ENCODE data around the gene PAQR6. TPM values are rescaled to one million over a fixed set of nuclear protein-coding genes. Genes with fewer than 3 reads are reported as not detected.

The PAQR6 gene
- total RNA-seq, 6 donors from 2014 or later: 1.3 to 10.5 (median 2.9) TPM

- H3K4me3 ChIP-seq: no peak overlapping the region
- H3K36me3 ChIP-seq: peaks cover 63 to 97% (median 89%) of the 10 kb centered on the region in 4 donors
- no peak for DNase-seq
- H3K9me3 ChIP-seq: no peaks in the 10 kb centered on the region
- H3K4me1 ChIP-seq: no peaks in the 10 kb centered on the region
- no peaks in the 10 kb centered on the region for H3K27me3 ChIP-seq
- TF ChIP-seq CTCF (IDR thresholded peaks at IDR 0.05) (no peak), POLR2AphosphoS5 (IDR thresholded peaks at IDR 0.05) (no peak), POLR2A (IDR thresholded peaks at IDR 0.05) (no peak), EP300 (IDR thresholded peaks at IDR 0.05) (no peak)
- no peak for ATAC-seq (ENCODE audit: low FRiP score in 2 of 2)
- no peak overlapping the region for H3K27ac ChIP-seq
- 91 to 95% methylated on average over 3 of the region's 3 CpGs for WGBS, 2 donors
These were observed 11.9 kb upstream of the PAQR6 start for GRCh38 chr1:156259805-156260204.

- Histone ChIP-seq H3K4me3 (no peak overlapping the region), H3K27ac (no peak overlapping the region), H3K36me3 (peaks cover 59 to 97% (median 87%) of the 10 kb centered on the region in 4 donors), H3K27me3 (no peaks in the 10 kb centered on the region), H3K9me3 (no peaks in the 10 kb centered on the region), H3K4me1 (no peaks in the 10 kb centered on the region)
- DNase-seq (no peak), ATAC-seq (ENCODE audit: low FRiP score in 2 of 2) (no peak)
- no peak for TF ChIP-seq POLR2A (IDR thresholded peaks at IDR 0.05)
- no peak for TF ChIP-seq CTCF (IDR thresholded peaks at IDR 0.05)
- TF ChIP-seq POLR2AphosphoS5 (IDR thresholded peaks at IDR 0.05): no peak
- TF ChIP-seq EP300 (IDR thresholded peaks at IDR 0.05): no peak
- 94 to 98% methylated on average over 7 to 8 of the region's 8 CpGs for WGBS, 2 donors
These were observed 11.0 kb upstream of the PAQR6 start for GRCh38 chr1:156258859-156259258.

- TF ChIP-seq EP300 (IDR thresholded peaks at IDR 0.05) (no peak), CTCF (IDR thresholded peaks at IDR 0.05) (no peak), POLR2AphosphoS5 (IDR thresholded peaks at IDR 0.05) (no peak), POLR2A (IDR thresholded peaks at IDR 0.05) (no peak)
- H3K36me3 ChIP-seq: peaks cover 51 to 97% (median 87%) of the 10 kb centered on the region in 4 donors
- no peaks in the 10 kb centered on the region for H3K9me3 ChIP-seq
- DNase-seq (no peak), ATAC-seq (ENCODE audit: low FRiP score in 2 of 2) (no peak)
- no peaks in the 10 kb centered on the region for H3K4me1 ChIP-seq
- H3K4me3 ChIP-seq: no peak overlapping the region
- WGBS, 2 donors: 75 to 83% methylated on average over 2 of the region's 2 CpGs
- no peaks in the 10 kb centered on the region for H3K27me3 ChIP-seq
- no peak overlapping the region for H3K27ac ChIP-seq
These were observed 9.9 kb upstream of the PAQR6 start for GRCh38 chr1:156257711-156258110.

- TF ChIP-seq POLR2AphosphoS5 (IDR thresholded peaks at IDR 0.05) (no peak), POLR2A (IDR thresholded peaks at IDR 0.05) (no peak), EP300 (IDR thresholded peaks at IDR 0.05) (no peak), CTCF (IDR thresholded peaks at IDR 0.05) (no peak)
- H3K9me3 ChIP-seq: no peaks in the 10 kb centered on the region
- no peak overlapping the region for H3K4me3 ChIP-seq
- no peak overlapping the region for H3K27ac ChIP-seq
- DNase-seq (no peak), ATAC-seq (ENCODE audit: low FRiP score in 2 of 2) (no peak)
- H3K4me1 ChIP-seq: peaks cover 0 to 6% (median 4%) of the 10 kb centered on the region in 4 donors
- peaks cover 51 to 96% (median 85%) of the 10 kb centered on the region in 4 donors for H3K36me3 ChIP-seq
- 97 to 98% methylated on average over 3 of the region's 3 CpGs for WGBS, 2 donors
- H3K27me3 ChIP-seq: no peaks in the 10 kb centered on the region
These were observed 5.8 kb upstream of the PAQR6 start for GRCh38 chr1:156253634-156254033.

GRCh38 chr1:156251527-156251926 lies 3.7 kb upstream of the PAQR6 start:
- Histone ChIP-seq H3K9me3 (no peaks in the 10 kb centered on the region), H3K4me3 (no peak overlapping the region), H3K36me3 (peaks cover 38 to 75% (median 66%) of the 10 kb centered on the region in 4 donors), H3K27me3 (no peaks in the 10 kb centered on the region), H3K27ac (peak overlapping the region in 2 of 4 donors; percentile 19 to 27), H3K4me1 (peaks cover 9 to 20% (median 17%) of the 10 kb centered on the region in 4 donors)
- 6 to 59% methylated on average over 2 of the region's 3 CpGs for WGBS, 2 donors
- ATAC-seq (ENCODE audit: low FRiP score in 2 of 2): no peak
- DNase-seq: no peak
- TF ChIP-seq CTCF (IDR thresholded peaks at IDR 0.05): no peak
- TF ChIP-seq POLR2A (IDR thresholded peaks at IDR 0.05): no peak
- no peak for TF ChIP-seq EP300 (IDR thresholded peaks at IDR 0.05)
- TF ChIP-seq POLR2AphosphoS5 (IDR thresholded peaks at IDR 0.05): no peak

All from upper lobe of left lung (tissue), 6 donors.